Kidney epithelial cell (primary cell): Measurements from ENCODE around the gene SH3RF3. TPM values are rescaled to one million over a fixed set of nuclear protein-coding genes. Genes with fewer than 3 reads are reported as not detected.

Source experiments
- DNase-seq: peaks from one replicate; pipeline ENCODE4 v3.0.0-alpha.2; 2010; ENCODE audit warnings: low read depth
- H3K27me3 ChIP-seq: 2 replicates; pipeline ENCODE4 v1.6.0; 2011; ENCODE audit warnings: low read length; ENCODE audit not compliant: control insufficient read depth, insufficient read depth
- H3K36me3 ChIP-seq: 2 replicates; pipeline ENCODE4 v1.5.1; 2011; ENCODE audit warnings: low read length; ENCODE audit not compliant: control insufficient read depth, insufficient read depth
- H3K4me3 ChIP-seq: 2 replicates; pipeline ENCODE4 v1.5.1; 2011; ENCODE audit warnings: low read depth, mild to moderate bottlenecking, control low read depth, low read length
- total RNA-seq: library from RNA; depleted of rRNA; stranded (reverse); fragments of >200 nt; gene quantifications from 2 replicates; pipeline ENCODE4 v1.2.3, GENCODE V29; 2015
- TF ChIP-seq, protein P1 (sequence below): IDR thresholded peaks from 2 replicates; pipeline ENCODE4 v1.5.1; 2011; ENCODE audit warnings: mild to moderate bottlenecking, moderate library complexity, low read length, control low read depth, inconsistent platforms; ENCODE audit not compliant: insufficient read depth, poor library complexity, severe bottlenecking

SH3RF3 gene
- total RNA-seq, 1 donor from 2014 or later, result 9.6 TPM

DNA sequence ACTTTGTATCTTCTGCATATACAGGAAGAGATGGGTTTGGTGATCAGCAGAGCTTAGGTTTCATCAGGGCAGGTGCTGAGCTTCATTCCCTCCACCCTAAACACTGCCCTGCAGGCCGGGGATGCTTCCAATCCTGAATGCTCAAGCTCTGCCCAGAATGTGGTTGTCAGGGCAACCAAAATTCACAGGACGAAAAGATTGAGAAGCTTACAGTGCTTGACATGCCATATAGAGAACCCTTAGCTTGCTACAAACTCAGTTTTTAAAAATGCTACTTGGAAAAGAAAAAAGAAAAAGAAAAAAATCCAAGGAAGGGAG lies 65.6 kb downstream of the SH3RF3 start:
- Histone ChIP-seq H3K36me3 (no peaks in the 10 kb centered on the region), H3K27me3 (peaks cover 9% of the 10 kb centered on the region), H3K4me3 (no peak overlapping the region)
- DNase-seq, result no peak
- TF ChIP-seq, protein P1, sequence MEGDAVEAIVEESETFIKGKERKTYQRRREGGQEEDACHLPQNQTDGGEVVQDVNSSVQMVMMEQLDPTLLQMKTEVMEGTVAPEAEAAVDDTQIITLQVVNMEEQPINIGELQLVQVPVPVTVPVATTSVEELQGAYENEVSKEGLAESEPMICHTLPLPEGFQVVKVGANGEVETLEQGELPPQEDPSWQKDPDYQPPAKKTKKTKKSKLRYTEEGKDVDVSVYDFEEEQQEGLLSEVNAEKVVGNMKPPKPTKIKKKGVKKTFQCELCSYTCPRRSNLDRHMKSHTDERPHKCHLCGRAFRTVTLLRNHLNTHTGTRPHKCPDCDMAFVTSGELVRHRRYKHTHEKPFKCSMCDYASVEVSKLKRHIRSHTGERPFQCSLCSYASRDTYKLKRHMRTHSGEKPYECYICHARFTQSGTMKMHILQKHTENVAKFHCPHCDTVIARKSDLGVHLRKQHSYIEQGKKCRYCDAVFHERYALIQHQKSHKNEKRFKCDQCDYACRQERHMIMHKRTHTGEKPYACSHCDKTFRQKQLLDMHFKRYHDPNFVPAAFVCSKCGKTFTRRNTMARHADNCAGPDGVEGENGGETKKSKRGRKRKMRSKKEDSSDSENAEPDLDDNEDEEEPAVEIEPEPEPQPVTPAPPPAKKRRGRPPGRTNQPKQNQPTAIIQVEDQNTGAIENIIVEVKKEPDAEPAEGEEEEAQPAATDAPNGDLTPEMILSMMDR, result no peak

GRCh38 chr2:109195193-109196045 lies 66.4 kb downstream of the SH3RF3 start:
- no peak for DNase-seq
- Histone ChIP-seq H3K27me3 (peaks cover 9% of the 10 kb centered on the region), H3K36me3 (no peaks in the 10 kb centered on the region), H3K4me3 (no peak overlapping the region)
- TF ChIP-seq, protein P1, result no peak

- H3K4me3 ChIP-seq, result no peak overlapping the region
- TF ChIP-seq, protein P1, result no peak
- no peak for DNase-seq
- no peaks in the 10 kb centered on the region for H3K36me3 ChIP-seq
- H3K27me3 ChIP-seq, result peaks cover 9% of the 10 kb centered on the region
Measured at GRCh38 chr2:109196081-109196875, 67.3 kb downstream of the SH3RF3 start.

DNA sequence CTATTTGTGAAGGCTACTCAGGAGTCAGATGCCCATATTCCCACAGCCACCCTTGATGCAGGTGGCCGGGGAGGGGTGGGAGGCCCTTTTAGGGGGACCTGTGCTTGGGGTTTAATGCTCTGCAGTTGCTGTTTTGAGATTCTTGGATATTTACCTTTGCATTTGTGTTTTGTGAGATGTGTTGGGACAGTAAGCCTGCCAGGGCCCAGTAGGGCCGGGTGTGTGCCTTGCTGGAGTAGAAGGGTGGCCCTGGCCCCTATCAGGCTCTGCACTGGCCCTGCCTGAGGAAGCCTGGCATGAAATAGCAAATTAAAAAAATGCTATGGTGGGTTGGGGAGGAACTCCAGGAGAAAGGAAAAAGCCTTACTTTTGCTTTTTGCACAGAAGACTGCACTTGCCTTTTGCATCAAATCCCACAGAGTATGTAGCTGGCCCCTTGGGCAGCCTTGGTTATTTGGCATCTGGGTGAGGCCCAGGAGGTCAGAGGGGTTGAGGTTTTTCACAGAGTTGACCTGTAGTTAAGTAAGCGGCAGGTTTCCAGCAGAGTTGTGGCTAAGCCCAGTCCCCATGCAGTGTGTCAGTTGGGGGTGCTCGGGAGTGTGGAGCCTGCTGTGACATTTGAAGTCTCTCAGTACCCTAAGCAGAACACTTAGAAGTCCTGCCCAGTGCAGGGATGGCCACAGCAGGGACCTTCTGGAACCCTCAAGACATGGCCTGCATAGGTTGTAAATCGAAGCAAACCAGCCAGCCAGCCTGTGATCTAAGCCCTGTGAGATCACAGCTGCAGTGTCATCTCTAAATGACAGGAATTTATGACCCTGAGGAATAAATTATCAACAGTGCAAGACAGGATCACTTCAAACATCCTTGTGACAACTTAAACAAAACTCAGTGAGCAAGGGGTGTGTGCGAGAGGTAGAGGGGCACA lies 68.8 kb downstream of the SH3RF3 start:
- no peak overlapping the region for H3K4me3 ChIP-seq
- H3K36me3 ChIP-seq, result no peaks in the 10 kb centered on the region
- peaks cover 9% of the 10 kb centered on the region for H3K27me3 ChIP-seq
- no peak for DNase-seq
- TF ChIP-seq, protein P1, result no peak

- H3K27me3 ChIP-seq, result peaks cover 4% of the 10 kb centered on the region
- no peak for DNase-seq
- H3K4me3 ChIP-seq, result no peak overlapping the region
- H3K36me3 ChIP-seq, result no peaks in the 10 kb centered on the region
- TF ChIP-seq, protein P1, result no peak
Measured at GRCh38 chr2:109199790-109200189, 70.8 kb downstream of the SH3RF3 start.
